A549 (cell line): ENCODE data around the gene BHLHE23.

Experiments
- EHF ChIP-seq: fragments of 250-450 bp; sonication (Bioruptor Pico); IDR thresholded peaks from 2 replicates; pipeline ENCODE4 v1.5.0; 2020; ENCODE audit warnings: mild to moderate bottlenecking
- FOSL2 ChIP-seq, 2 experiments: fragments of 450-650 bp in 1 of 2; fragments of >200 bp in 1 of 2; sonication (Bioruptor Twin) in 1 of 2; formaldehyde crosslinking; IDR thresholded peaks; 2 replicates each; pipeline versions ENCODE4 v1.5.0 to v1.6.1; 2016 to 2020; ENCODE audit warnings: mild to moderate bottlenecking in 1 of 2, moderate library complexity in 1 of 2
- HMGXB4 ChIP-seq: fragments of 250-450 bp; sonication (Bioruptor Pico); IDR thresholded peaks from 2 replicates; pipeline ENCODE4 v1.5.0; 2021; ENCODE audit warnings: mild to moderate bottlenecking, moderate library complexity, borderline replicate concordance
- JUNB ChIP-seq: fragments of >200 bp; sonication (Bioruptor Twin); formaldehyde crosslinking; IDR thresholded peaks from 2 replicates; pipeline ENCODE4 v1.6.1; 2016
- NPAS2 ChIP-seq: fragments of 250-450 bp; sonication (Bioruptor Pico); IDR thresholded peaks from 2 replicates; pipeline ENCODE4 v1.8.0; 2022; ENCODE audit warnings: mild to moderate bottlenecking, moderate library complexity, borderline replicate concordance
- PBX3 ChIP-seq: IDR thresholded peaks from 2 replicates; pipeline ENCODE4 v1.6.1; 2012
- PHF8 ChIP-seq: fragments of 200-600 bp; sonication (generic); IDR thresholded peaks from 2 replicates; pipeline ENCODE4 v1.6.1; 2016; ENCODE audit warnings: low read depth, mild to moderate bottlenecking, antibody characterized with exemption, moderate library complexity, borderline replicate concordance
- POLR2A ChIP-seq: IDR thresholded peaks from 2 replicates; pipeline ENCODE4 v1.6.1; 2012; ENCODE audit warnings: mild to moderate bottlenecking, low read length
- RCOR1 ChIP-seq: fragments of 150-350 bp; IDR thresholded peaks from 2 replicates; pipeline ENCODE4 v1.6.1; 2014; ENCODE audit warnings: antibody characterized with exemption, low read length, low read depth
- RFX5 ChIP-seq: fragments of 450-650 bp; IDR thresholded peaks from 2 replicates; pipeline ENCODE4 v1.7.1; 2014; ENCODE audit warnings: antibody characterized with exemption, mild to moderate bottlenecking, moderate library complexity
- TF ChIP-seq, protein P1 (sequence below): fragments of >200 bp; sonication (Bioruptor Twin); formaldehyde crosslinking; IDR thresholded peaks from 3 replicates; pipeline ENCODE4 v1.5.1; 2016
- TF ChIP-seq, protein P2 (sequence below): fragments of 450-650 bp; IDR thresholded peaks from 2 replicates; pipeline ENCODE4 v1.6.1; 2014; ENCODE audit warnings: antibody characterized with exemption

DNA sequence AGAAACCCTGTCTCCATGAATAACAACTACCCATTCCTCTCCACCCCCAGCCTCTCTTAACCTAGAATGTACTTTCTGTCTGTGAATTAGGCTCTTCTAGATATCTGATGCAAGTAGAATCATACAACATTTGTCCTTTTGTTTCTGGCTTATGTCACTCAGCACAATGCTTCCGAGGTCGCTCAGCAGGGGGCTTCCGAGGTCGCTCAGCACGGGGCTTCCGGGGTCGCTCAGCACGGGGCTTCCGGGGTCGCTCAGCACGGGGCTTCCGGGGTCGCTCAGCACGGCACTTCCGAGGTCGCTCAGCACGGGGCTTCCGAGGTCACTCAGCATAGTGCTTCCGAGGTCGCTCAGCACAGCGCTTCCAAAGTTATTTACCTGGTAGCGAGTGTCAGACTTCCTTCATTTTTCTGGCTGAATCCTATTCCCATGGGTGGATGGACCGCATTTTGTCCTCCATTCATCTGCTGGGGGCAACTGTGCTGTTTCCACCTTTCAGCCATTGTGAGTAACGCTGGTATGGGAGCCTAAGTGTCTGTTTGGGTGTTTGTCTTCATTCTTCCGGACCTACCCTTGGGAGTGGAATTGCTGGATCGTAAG is 31.0 kb upstream of the BHLHE23 start:
- TF ChIP-seq, protein P1, sequence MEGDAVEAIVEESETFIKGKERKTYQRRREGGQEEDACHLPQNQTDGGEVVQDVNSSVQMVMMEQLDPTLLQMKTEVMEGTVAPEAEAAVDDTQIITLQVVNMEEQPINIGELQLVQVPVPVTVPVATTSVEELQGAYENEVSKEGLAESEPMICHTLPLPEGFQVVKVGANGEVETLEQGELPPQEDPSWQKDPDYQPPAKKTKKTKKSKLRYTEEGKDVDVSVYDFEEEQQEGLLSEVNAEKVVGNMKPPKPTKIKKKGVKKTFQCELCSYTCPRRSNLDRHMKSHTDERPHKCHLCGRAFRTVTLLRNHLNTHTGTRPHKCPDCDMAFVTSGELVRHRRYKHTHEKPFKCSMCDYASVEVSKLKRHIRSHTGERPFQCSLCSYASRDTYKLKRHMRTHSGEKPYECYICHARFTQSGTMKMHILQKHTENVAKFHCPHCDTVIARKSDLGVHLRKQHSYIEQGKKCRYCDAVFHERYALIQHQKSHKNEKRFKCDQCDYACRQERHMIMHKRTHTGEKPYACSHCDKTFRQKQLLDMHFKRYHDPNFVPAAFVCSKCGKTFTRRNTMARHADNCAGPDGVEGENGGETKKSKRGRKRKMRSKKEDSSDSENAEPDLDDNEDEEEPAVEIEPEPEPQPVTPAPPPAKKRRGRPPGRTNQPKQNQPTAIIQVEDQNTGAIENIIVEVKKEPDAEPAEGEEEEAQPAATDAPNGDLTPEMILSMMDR = no peak
- TF ChIP-seq EHF (CRISPR knock-in tag) (no peak), POLR2A (no peak), RCOR1 (no peak), NPAS2 (CRISPR knock-in tag) (no peak), PHF8 (no peak), HMGXB4 (CRISPR knock-in tag) (no peak), RFX5 (no peak), PBX3 (no peak), JUNB (no peak), FOSL2 (IDR thresholded peaks at IDR 0.05) (no peak), FOSL2 (CRISPR knock-in tag; IDR thresholded peaks at IDR 0.05) (no peak)
- TF ChIP-seq, protein P2, sequence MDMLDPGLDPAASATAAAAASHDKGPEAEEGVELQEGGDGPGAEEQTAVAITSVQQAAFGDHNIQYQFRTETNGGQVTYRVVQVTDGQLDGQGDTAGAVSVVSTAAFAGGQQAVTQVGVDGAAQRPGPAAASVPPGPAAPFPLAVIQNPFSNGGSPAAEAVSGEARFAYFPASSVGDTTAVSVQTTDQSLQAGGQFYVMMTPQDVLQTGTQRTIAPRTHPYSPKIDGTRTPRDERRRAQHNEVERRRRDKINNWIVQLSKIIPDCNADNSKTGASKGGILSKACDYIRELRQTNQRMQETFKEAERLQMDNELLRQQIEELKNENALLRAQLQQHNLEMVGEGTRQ = no peak
